Vagina (tissue), 2 donors: ENCODE measurements around the gene CMIP.

Experiments used
- POLR2A ChIP-seq, 2 donors: fragments of 450-650 bp; IDR thresholded peaks; one replicate each; pipeline ENCODE4 v1.6.1; 2017; ENCODE audit warnings: antibody characterized with exemption in 2 of 2, mild to moderate bottlenecking in 2 of 2, moderate library complexity in 2 of 2
- POLR2AphosphoS5 ChIP-seq, 2 donors: sonication (generic); formaldehyde crosslinking; IDR thresholded peaks; one replicate each; pipeline ENCODE4 v1.9.0; 2017; ENCODE audit warnings: antibody characterized with exemption in 2 of 2, mild to moderate bottlenecking in 2 of 2, low read depth in 1 of 2; ENCODE audit not compliant: insufficient read depth in 1 of 2
- TF ChIP-seq, protein P1 (sequence below), 3 experiments: fragments of 450-650 bp in 2 of 3; fragments of 200-600 bp in 1 of 3; sonication (generic) in 1 of 3; IDR thresholded peaks; one replicate each; pipeline ENCODE4 v1.5.1; 2017 to 2019; ENCODE audit warnings: antibody characterized with exemption in 3 of 3, mild to moderate bottlenecking in 2 of 3, moderate library complexity in 2 of 3

GRCh38 chr16:81527477-81528178, 83.0 kb downstream of the CMIP start:
- TF ChIP-seq, protein P1, sequence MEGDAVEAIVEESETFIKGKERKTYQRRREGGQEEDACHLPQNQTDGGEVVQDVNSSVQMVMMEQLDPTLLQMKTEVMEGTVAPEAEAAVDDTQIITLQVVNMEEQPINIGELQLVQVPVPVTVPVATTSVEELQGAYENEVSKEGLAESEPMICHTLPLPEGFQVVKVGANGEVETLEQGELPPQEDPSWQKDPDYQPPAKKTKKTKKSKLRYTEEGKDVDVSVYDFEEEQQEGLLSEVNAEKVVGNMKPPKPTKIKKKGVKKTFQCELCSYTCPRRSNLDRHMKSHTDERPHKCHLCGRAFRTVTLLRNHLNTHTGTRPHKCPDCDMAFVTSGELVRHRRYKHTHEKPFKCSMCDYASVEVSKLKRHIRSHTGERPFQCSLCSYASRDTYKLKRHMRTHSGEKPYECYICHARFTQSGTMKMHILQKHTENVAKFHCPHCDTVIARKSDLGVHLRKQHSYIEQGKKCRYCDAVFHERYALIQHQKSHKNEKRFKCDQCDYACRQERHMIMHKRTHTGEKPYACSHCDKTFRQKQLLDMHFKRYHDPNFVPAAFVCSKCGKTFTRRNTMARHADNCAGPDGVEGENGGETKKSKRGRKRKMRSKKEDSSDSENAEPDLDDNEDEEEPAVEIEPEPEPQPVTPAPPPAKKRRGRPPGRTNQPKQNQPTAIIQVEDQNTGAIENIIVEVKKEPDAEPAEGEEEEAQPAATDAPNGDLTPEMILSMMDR (IDR thresholded peaks at IDR 0.05): no peak
- TF ChIP-seq POLR2AphosphoS5 (IDR thresholded peaks at IDR 0.05; ENCODE audit: insufficient read depth in 1 of 2, low read depth in 1 of 2) (no peak), POLR2A (IDR thresholded peaks at IDR 0.05) (no peak)
